UCSD-AML1 (cell line): ENCODE measurements around the gene ARHGEF28.

Experiments
- DNase-seq: peaks from one replicate; lab custom pipeline; 2025; ENCODE audit not compliant: unreplicated experiment; lab: John Stamatoyannopoulos, UW

ARHGEF28 gene

GRCh38 chr5:73928476-73929070 lies 302.6 kb downstream of the ARHGEF28 start:
- no peak for DNase-seq

DNA sequence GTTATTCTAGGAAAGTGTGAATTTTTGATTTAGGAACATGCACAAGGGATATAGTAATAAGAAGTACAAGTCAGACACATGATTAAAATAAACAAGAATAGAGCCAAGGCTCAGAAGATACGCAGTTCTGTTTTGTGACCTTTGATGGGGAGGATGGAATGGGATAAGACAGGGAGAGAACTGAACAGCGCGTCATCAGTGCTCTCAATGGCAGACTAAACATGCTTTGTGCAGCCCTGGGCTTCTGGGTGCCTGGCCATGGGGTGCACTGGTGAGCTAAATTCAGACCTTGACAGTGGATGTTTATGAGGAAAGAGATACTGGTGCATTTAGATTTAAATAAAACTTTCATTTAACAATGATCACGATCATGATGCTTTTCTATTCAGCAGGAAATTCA lies 309.7 kb downstream of the ARHGEF28 start:
- no peak for DNase-seq

DNA sequence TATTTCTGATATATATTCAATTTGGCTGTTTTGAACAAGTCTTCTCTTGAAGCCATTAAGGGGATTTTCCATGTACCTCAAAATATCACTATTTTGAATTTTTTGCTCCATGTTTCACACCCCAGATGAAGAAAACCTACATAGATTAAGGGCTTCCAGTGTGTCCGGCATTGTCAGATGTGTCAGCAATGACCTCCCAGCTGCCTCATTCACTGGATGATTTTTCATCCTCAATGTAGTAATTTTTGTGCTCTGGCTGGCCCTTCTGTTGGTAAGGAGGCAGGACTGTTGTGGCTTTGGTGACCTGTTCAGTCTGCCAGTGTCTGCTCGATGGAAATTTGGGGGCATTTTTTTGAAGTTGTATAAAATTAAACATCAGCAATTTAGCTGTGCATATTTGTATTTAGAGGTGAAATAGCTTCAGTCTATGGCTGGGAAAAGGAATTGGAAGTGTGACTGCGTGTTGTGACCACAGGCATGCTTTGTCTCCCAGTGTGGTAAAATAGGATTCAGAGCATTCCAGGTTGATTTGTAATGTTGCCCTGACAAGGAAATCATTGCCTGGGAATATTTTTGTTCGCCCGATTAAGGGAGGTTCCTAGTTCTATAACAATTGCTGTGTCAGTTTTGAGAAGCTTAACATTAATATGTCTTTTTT lies 312.4 kb downstream of the ARHGEF28 start:
- DNase-seq, result no peak

DNA sequence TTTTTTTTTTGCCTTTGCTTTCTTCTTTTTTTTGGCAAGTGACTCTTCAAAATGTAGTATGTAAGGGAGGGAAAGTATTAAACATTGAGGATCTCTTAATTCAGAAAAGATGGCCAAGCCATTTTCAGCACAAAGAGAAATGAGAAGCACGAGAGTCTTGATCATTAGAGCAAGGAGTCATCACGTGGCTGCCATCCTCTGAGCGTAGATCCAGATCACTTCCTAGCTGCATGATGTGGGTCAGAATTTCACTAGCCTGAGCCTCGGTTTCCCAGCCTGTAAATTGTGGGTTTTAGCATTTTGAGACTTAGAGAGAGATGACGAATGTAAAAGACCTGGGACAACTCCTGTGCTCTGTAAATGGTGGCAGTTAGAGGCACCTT lies 312.9 kb downstream of the ARHGEF28 start:
- DNase-seq, result no peak

DNA sequence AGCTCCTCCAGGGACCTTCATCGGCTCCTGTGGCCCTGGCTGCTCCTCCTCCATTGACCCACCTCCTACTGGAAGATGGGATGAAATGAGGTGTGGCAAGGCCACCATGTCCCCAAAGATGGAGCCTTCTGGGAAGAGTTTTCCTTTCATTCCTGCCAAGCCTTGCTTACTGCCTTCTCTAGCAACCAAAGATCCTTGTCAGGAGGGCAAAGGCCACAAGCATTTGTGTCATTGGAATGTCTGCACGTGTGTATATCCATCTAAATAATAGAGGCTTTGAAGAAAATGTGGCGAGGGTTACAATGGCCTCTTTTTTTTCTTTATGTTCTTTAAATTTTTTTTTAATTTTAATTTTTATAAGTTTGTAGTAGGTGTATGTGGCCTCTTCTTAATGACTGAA lies 313.6 kb downstream of the ARHGEF28 start:
- no peak for DNase-seq

DNA sequence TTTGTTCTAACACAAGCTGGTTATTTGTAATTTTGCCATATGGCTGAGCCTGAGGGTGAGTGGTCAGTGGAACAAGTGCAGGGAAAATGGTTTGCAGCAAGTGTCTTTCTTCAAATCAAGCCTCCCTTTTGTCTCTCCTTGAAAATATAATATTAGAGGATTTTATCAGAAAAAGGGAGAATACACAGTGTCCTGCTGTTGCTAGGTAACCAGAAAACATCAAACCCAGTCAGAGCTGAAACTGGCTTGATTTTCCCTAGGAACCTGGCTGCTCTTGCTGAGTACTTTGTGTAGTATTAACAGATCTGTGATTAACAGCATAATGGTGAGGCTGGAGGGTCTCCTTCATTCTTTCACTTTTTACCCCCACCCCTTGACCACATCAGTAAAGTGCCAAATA lies 314.0 kb downstream of the ARHGEF28 start:
- DNase-seq, result no peak

DNA sequence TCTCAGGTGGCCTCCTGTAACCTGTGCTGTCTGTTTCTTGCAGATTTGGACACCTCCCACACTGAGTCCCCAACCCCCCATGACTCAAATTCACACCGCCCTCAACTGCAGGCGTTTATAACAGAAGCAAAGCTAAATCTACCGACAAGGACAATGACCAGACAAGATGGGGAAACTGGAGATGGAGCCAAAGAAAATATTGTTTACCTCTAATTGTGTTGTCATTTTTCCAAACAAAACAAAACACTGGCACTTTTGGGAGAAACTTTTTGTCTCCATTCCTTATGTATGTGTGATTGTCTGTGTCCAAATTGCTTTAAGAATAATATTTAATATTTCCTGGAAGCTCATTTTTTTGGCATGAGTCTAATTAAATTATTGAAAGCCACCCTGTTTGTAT lies 314.8 kb downstream of the ARHGEF28 start:
- no peak for DNase-seq

- no peak for DNase-seq
Observed at GRCh38 chr5:73942783-73943182, 316.8 kb downstream of the ARHGEF28 start.

- DNase-seq, result no peak
Observed at GRCh38 chr5:73943397-73943796, 317.4 kb downstream of the ARHGEF28 start.

GRCh38 chr5:73944581-73944980 lies 318.6 kb downstream of the ARHGEF28 start:
- DNase-seq, result no peak

GRCh38 chr5:73945505-73945904 lies 319.5 kb downstream of the ARHGEF28 start:
- peak; percentile 13 for DNase-seq

- DNase-seq, result no peak
Observed at GRCh38 chr5:73946278-73946677, 320.3 kb downstream of the ARHGEF28 start.

DNA sequence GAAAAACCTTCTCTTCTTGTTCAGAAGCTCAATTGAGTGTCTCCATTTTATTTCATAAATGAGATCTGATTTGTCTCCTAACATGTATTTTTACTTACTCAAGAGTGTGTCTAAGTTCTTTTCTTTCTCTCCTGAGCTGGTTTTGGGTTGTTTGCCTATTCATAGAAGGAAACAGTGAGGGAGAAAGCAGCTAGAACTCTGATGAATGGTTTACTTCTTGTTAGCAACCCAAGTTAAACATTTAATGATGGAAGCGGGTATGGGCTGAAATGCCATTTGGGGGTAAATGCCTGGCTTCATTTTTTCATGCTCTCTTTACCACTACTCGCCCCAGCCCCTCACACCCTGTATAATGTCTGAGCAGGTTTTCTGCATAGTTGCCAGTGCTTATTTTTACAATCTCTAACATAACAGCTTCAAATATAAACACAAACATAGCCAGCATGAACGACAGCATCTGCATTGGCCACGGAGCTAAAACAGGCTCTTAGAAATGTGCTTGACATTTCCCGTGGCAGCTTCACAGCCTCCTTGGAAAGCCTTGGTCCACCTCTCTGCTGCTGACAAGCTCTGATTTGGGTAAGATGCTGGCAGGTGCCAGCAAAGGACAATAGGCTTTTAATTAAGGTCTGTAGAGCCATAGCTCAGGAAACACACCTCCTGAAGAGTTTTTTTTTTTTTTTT lies 321.1 kb downstream of the ARHGEF28 start:
- no peak for DNase-seq

- DNase-seq, result no peak
Observed at GRCh38 chr5:73947906-73948640, 322.1 kb downstream of the ARHGEF28 start.

- no peak for DNase-seq
Observed at GRCh38 chr5:73948720-73949119, 322.7 kb downstream of the ARHGEF28 start.

GRCh38 chr5:73950441-73950873 lies 324.5 kb downstream of the ARHGEF28 start:
- no peak for DNase-seq

GRCh38 chr5:73950912-73951430 lies 325.0 kb downstream of the ARHGEF28 start:
- DNase-seq, result no peak

DNA sequence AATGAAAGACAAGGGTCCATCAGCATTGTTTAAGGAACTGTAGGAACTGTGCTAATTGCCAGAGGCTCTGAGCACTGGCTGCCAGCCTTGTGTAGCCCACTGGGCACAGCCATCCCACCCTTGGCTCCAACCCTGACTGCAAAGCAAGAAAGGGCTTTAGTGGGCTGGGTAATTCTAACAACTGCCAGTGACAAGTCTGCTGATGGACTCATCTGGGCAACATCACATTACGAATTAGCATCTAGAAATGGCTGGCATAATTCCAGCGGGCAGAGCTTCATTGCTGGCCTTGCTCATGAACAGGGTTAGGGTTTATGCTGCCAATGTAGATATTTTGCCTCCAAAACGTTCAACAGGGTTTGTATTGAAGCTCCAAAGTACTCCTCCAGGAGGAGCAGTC lies 326.9 kb downstream of the ARHGEF28 start:
- no peak for DNase-seq

- no peak for DNase-seq
Observed at GRCh38 chr5:73954381-73954780, 328.4 kb downstream of the ARHGEF28 start.

- no peak for DNase-seq
Observed at GRCh38 chr5:73955271-73955846, 329.4 kb downstream of the ARHGEF28 start.

GRCh38 chr5:73957397-73958001 lies 331.5 kb downstream of the ARHGEF28 start:
- DNase-seq, result no peak
